ENCODE measurements around the gene DIP2C.

DNA sequence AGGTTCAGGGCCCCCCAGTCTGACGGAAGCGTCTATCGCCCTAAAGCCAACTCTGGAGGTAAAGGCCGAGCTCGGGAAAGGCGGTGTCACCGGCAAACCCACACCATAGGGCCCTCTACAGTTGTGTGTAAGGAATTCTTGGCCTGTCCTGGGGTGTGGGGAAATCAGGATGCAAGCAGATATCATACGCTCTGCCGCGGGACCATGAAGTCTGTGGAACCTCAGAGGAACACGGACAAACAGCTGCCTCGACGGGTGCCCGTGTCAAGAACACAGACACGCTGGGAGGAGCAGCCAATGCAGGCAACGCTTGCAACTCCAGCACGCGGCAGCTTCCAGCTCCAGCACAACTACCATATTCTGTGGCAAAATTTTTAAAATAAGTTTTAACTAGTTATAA, 157.9 kb downstream of the DIP2C start:
- TF ChIP-seq, protein P1, sequence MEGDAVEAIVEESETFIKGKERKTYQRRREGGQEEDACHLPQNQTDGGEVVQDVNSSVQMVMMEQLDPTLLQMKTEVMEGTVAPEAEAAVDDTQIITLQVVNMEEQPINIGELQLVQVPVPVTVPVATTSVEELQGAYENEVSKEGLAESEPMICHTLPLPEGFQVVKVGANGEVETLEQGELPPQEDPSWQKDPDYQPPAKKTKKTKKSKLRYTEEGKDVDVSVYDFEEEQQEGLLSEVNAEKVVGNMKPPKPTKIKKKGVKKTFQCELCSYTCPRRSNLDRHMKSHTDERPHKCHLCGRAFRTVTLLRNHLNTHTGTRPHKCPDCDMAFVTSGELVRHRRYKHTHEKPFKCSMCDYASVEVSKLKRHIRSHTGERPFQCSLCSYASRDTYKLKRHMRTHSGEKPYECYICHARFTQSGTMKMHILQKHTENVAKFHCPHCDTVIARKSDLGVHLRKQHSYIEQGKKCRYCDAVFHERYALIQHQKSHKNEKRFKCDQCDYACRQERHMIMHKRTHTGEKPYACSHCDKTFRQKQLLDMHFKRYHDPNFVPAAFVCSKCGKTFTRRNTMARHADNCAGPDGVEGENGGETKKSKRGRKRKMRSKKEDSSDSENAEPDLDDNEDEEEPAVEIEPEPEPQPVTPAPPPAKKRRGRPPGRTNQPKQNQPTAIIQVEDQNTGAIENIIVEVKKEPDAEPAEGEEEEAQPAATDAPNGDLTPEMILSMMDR (IDR thresholded peaks at IDR 0.05): no peak
- no peak for TF ChIP-seq POLR2A (IDR thresholded peaks at IDR 0.05)
